GM21737 (cell line): ENCODE results near the gene ATF4.

ENCODE experiments used
- ATAC-seq: cut with Tn5 transposase; IDR thresholded peaks from one replicate; pipeline ENCODE4 v1.9.1; 2021; ENCODE audit warnings: mild to moderate bottlenecking, moderate library complexity; ENCODE audit not compliant: unreplicated experiment

Gene ATF4, protein sequence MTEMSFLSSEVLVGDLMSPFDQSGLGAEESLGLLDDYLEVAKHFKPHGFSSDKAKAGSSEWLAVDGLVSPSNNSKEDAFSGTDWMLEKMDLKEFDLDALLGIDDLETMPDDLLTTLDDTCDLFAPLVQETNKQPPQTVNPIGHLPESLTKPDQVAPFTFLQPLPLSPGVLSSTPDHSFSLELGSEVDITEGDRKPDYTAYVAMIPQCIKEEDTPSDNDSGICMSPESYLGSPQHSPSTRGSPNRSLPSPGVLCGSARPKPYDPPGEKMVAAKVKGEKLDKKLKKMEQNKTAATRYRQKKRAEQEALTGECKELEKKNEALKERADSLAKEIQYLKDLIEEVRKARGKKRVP

DNA sequence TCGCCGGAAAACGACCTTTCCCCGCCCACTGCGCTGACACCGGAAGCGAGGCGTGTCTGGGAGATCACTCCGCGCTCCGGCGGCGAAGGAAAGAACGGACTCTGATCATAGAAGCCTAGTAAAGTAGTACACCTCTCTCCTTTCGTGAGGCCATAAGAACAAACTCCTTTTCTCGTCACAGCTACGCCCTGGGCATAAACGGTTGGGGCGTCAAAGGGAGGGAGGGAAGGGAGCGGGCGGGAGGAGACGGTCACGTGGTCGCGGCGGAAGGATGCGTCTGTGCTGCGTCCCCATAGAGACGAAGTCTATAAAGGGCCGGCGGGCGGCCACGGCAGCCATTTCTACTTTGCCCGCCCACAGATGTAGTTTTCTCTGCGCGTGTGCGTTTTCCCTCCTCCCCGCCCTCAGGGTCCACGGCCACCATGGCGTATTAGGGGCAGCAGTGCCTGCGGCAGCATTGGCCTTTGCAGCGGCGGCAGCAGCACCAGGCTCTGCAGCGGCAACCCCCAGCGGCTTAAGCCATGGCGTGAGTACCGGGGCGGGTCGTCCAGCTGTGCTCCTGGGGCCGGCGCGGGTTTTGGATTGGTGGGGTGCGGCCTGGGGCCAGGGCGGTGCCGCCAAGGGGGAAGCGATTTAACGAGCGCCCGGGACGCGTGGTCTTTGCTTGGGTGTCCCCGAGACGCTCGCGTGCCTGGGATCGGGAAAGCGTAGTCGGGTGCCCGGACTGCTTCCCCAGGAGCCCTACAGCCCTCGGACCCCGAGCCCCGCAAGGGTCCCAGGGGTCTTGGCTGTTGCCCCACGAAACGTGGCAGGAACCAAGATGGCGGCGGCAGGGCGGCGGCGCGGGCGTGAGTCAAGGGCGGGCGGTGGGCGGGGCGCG lies at the start of gene ATF4:
ATF4 (plus strand) TSS at position 337 of the 880 bp plus-strand sequence. CDS start 884 bp downstream, outside the sequence.
- peak; percentile 37 for ATAC-seq

DNA sequence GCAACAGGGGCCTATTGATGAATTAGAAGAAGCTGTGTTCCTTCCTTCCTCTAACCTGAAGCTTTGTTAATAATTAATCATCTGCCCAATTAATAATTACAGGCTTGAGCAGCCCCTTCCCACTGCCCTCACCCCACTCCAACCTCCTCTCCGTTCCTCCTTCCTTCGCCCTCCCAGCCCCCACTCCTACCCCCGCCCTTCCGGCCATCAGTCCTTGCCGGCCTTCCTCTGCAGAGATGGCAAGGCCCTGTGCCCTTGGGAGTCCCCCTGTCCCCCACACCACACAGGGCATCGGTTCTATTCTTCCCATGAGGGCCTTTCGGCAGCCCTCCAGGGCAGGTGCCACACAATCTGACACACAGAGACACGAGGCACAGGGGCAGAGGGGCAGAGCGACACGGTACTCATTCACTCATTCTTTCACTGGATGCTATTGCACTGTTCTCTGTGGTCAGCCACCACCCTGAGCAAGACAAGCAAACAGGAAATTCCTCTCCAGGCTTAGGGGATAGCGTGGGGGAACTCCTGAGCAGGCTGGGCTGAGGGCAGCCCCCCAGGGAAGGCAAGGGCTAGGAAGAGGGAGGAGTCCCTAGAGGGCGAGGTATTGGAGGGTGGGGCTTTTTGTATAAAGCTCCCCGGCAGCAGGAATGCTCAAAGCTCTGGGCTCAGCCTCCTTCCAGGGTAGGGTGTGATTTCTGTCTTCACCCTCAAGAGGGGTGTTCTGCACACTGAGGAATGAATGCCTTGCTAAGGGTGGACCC lies 48.8 kb upstream of the ATF4 start:
- ATAC-seq, result peak; percentile 48

DNA sequence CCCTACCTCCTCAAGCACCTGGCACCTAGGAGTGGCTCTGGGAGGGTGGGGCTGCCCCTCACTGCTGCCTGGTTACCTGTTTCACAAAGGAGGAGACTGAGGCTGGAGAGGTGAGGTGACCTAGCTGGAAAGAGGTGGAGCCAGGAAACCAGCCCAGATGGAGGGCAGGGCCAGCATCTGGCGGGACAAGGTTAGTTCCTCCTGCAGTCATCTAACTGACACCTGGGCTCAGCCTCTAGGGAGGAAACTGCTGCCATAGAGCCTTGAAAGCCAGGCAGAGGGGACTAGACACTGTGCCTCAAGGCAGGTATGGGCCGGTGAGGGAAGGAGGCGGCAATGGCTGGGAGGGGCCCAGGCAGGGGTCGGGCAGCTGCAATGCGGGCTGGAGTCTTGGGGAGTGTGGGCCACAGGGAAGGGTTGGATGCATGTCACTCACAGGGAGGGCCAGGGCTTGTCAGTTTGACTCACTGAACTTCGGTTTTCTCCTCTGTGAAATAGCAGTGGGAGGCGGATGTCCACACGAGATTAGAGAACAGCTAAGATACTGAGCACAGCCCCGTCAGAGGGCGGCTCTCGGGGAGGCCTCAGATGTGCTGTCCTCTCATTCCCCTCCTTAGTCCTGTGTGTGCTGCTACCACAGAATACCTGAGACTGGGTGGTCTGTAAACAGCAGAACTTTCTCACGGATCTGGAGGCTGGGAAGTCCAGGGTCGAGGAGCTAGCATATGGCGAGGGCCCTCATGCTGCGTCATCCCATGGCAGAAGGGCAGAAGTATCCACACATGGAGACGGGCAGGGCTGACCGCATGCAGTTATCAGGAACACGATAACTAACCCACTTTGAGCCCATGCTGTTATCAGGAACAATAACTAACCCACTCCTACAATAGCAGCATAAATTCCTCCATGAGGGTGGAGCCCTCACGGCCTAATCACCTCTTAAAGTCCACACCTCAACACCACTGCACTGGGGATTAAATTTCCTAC lies 47.5 kb upstream of the ATF4 start:
- ATAC-seq, result no peak

DNA sequence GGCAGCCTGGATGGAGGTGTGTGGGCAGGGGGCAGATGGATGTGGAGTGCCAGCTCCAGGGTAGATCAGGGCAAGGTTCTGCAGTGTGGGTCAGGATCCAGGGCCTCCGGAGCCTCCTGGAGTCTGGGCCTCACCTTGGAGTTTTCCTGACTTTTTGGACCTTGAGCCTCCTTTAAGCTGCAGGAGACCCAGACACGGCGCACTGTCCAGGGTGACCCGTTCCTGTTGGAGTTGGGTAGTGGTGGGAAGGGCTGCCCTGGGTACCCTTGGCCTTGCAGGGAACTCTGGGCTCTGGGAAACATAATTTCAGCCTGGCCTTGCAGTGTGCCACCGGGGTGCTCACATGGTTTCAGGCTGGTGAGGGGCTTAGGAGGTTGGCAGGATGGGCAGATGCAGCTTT lies 46.5 kb upstream of the ATF4 start:
- ATAC-seq, result no peak

DNA sequence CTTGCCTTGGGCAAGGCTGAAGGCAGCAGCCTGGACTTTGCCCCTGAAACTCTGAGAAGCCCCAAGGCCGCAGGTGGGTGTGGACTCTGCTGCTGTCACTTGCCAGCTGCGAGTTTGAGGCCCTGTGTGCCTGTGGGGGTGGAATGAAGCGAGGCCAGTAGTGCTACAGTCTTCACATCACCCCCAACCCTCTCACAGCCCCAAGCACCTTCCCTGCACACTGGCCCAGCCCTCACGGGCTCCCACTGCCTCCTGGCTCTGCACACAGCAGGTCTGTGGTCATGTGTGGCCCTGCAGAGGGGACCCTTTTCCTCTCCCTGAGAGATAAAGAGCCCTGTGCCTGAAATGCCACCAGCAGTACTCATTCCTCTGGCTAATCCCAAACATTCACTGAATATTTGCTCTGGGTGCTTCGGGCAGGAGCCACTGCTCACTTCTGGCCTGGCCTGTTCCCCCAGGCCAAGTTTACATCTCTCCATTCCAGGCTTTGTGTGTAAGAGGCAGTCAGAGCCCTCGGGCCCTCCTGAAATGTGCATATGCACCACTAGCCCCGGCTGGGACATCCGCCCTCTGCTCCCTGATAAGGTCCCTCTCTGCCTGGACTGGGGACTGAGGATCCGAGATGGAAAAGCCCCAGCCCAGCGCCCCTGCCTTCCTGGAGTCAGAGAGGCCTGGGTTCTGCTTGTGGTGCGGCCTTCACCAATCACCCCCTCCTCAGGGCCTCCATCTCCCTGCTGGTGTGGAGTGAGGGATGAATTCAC lies 45.8 kb upstream of the ATF4 start:
- ATAC-seq, result no peak

DNA sequence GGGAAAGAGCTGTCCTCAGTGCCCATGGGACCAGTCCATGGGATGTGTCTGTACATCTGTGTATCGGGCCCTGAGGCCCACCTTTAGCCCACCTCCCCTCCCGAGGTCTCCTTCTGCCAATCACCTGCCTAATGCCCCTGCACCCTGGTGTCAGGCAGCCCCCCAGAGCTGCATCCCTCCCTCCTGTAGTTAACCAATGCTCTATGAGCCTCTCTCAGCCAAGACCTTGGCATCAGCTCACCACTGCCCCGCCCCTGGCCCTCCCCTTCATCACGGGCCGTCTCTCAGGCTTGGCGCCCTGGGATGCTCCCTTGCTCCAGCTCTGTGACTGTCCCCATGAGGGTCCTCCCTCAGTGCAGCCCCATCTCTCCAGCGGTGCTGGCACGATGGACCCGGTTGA lies 45.0 kb upstream of the ATF4 start:
- ATAC-seq, result no peak

DNA sequence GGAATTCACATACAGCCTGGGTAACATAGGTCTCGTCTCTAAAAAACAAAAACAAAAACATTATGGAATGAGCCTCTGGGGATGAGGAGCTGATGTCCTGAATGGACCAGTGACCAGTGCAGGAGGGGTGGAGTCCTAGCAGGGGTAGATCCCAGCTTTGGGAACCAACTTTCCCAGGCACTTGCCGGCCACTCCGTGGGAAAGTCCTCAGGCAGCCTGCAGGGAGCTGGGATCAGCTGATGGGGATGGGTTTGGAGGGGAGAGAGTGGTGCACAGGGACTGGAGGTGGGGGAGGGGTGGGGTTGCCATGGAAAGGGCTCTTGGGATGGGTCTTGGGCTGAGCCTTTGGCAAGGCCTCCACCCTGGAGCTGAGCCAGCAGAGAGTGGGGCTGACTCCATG lies 44.5 kb upstream of the ATF4 start:
- ATAC-seq, result no peak

DNA sequence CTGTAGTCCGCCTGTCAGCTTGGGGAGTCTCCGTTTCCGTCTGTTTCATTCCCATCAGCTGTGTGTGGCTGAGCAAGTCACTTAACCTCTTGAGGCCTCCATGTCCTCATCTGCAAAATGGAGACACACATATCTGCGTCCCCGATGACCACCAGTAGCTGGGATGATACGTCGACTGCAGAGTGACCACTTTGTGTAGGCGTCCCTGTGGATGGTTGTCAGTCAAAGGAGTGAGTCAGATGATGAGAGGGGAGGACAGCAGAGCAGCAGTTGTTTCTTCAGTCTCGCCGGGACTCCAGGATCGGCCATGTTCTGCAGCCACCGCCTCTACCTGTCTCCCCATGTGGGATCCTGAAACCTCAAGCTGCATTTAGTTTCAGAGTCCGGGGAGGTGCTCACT lies 43.7 kb upstream of the ATF4 start:
- ATAC-seq, result no peak

DNA sequence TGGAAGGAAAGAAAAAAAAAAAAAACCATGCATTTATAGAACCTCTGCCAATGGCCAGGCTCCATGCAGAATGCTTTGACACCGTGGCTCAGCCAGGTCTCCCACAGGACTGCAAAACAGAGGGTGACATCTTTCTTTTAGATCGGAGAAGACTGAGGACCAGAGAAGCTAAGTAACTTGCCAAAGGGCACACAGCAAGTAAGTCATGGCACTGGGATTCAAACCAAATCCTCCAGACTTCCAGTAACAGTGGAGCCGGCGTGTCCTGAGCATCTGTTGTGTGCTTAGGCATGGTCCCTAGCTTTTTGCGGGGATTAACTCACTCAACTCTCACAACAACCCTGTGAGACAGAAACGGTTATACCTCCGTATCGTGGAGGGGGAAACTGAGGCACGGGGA lies 42.8 kb upstream of the ATF4 start:
- ATAC-seq, result no peak

DNA sequence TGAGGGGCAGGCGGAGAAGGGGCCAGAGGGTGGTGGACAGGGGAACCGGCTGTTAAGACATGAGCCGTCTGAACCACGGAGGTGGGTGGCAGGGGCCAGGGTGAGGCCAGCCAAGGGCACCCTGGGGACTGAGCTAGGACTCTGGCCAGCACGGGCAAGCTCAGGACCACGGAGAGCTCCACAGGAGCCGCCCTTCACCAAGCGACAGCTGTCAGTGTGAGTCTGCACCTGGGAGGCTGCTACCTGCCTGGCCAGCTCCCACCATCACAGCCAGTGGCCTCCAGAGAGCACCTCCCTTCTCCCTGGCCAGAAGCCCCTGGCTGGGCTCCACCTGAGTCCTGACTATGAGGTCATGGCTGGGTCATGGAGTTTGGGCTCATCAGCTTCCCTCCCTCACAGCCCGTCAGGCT lies 41.9 kb upstream of the ATF4 start:
- ATAC-seq, result no peak

DNA sequence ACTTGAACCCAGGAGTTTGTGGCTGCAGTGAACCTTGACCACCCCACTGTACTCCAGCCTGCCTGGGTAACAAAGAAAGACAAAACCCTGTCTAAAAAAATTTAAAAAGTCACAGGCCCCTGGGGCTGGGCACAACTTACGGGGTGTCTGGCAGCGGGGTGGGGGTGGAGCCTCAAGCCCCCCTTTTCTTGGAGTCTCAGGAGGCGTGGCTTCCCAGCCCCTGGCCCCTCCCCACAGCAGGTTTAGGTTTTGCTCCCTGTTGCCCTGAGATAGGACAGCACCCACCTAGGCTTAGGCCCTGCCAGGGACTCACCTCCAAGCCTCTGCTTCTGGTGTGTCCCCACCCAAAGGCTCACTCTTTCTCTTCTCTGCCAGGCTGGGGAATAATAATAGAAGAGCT lies 41.1 kb upstream of the ATF4 start:
- no peak for ATAC-seq

DNA sequence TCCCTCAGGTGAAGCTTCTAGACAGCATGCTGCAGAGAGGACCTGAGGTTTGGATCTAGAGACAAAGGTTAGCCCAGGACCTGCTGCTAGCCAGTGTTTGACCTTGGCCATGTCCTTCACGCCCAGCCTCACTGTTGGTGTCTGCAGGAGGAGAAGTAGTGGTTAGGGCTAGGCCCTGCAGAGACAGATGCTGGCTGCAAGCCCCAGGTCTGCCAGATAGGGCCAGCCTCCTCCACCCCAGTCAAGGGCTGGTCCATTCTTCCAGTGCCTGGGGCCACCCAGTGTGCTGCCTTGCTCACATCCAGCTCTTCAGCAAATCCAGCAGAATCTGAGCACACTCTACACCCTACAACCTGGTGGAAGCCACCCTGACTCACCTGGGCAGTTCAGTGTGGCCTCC lies 39.8 kb upstream of the ATF4 start:
- no peak for ATAC-seq

DNA sequence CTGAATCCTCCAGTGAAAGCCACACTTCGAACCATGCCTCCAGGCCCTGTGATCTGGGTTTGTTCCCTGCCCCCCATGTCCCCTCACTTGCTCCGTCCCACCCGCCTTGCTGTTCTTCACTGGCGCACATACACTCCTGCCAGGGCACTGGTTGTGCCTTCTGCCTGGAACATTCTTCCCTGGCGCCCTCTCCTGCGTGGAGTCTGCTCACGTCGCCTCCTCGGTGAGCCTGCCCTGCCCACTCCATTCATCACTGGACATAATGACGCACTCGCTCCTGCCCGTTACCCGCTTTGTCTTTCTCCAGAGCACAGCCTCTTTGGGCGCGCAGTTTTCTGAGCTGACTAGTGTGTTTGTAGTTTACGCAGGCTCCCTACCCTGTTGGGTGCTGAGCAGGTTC lies 39.3 kb upstream of the ATF4 start:
- ATAC-seq, result no peak

DNA sequence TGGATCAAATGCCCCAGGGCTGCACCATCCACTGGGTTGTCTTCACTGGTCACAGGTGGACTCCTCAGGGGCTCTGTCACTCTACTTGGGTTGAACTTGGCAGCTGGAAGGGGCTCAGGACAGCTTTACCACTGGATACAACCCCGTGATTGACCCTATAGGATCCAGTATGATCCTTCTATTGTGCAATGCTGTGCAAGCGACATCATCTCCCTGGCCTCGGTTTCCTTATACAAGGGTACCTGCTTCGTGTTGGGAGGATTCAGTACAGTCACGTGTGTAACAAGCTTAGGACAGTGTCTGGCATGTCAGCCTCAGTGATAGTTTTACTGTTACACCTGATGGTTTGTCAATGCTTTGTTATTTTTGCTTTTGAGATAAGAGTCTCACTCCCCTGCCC lies 38.8 kb upstream of the ATF4 start:
- ATAC-seq, result no peak

DNA sequence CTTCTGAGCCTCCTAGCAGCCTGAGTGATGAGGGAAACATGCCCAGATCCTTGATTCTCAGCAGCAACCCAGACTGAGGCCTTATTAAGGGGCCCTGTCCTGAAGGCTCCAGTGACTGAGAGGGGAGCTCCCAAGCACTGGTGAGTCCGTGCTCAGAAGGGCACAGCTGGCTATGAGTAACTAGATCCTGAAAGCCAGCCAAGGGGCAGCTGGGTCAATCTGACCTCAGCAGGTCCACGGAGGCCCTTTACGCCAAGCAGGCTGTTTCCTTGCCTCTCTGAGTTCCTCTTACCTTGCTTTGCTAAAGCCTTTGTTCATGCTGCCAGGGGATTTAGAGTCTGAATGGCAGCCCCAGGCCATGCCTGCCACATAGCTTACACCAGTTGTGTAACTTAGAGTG lies 37.6 kb upstream of the ATF4 start:
- ATAC-seq, result no peak

DNA sequence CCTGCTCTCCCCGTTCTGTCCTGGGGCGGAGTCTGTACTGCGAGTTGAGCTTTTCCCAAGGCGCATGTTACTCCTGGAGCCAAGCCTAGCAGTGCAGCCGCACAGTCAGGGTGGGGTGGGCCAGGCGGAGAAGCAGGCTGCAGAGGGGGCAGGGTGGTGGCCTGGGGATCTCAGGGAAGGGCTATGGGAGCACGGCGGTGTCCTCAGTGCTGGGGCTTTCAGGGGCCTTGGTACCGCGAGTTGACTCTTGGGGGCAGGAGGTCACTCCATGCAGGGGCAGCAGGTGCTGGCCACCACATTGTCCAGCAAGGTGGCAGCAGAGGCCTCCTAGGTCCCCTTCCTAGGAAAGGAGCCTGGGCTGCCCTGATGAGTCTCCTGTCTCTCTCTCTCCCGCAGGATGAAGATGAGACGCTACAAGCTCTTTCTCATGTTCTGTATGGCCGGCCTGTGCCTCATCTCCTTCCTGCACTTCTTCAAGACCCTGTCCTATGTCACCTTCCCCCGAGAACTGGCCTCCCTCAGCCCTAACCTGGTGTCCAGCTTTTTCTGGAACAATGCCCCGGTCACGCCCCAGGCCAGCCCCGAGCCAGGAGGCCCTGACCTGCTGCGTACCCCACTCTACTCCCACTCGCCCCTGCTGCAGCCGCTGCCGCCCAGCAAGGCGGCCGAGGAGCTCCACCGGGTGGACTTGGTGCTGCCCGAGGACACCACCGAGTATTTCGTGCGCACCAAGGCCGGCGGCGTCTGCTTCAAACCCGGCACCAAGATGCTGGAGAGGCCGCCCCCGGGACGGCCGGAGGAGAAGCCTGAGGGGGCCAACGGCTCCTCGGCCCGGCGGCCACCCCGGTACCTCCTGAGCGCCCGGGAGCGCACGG lies 33.2 kb upstream of the ATF4 start:
- ATAC-seq, result no peak

DNA sequence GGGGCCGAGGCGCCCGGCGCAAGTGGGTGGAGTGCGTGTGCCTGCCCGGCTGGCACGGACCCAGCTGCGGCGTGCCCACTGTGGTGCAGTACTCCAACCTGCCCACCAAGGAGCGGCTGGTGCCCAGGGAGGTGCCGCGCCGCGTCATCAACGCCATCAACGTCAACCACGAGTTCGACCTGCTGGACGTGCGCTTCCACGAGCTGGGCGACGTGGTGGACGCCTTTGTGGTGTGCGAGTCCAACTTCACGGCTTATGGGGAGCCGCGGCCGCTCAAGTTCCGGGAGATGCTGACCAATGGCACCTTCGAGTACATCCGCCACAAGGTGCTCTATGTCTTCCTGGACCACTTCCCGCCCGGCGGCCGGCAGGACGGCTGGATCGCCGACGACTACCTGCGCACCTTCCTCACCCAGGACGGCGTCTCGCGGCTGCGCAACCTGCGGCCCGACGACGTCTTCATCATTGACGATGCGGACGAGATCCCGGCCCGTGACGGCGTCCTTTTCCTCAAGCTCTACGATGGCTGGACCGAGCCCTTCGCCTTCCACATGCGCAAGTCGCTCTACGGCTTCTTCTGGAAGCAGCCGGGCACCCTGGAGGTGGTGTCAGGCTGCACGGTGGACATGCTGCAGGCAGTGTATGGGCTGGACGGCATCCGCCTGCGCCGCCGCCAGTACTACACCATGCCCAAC lies 32.4 kb upstream of the ATF4 start:
- no peak for ATAC-seq

DNA sequence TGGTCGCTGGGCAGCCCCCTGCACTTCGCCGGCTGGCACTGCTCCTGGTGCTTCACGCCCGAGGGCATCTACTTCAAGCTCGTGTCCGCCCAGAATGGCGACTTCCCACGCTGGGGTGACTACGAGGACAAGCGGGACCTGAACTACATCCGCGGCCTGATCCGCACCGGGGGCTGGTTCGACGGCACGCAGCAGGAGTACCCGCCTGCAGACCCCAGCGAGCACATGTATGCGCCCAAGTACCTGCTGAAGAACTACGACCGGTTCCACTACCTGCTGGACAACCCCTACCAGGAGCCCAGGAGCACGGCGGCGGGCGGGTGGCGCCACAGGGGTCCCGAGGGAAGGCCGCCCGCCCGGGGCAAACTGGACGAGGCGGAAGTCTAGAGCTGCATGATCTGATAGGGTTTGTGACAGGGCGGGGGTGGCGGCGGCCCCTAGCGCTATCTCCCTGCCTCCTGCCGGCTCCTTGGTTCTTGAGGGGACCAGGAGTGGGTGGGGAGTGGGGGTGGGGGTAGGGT lies 31.7 kb upstream of the ATF4 start:
- ATAC-seq, result no peak
